HG03060 (cell line): ENCODE data around the gene PGAP1.

Source experiments
- ATAC-seq: cut with Tn5 transposase; IDR thresholded peaks from one replicate; pipeline ENCODE4 v1.9.1; 2021; ENCODE audit warnings: low read depth, moderate number of reproducible peaks; ENCODE audit not compliant: unreplicated experiment

Gene PGAP1, protein sequence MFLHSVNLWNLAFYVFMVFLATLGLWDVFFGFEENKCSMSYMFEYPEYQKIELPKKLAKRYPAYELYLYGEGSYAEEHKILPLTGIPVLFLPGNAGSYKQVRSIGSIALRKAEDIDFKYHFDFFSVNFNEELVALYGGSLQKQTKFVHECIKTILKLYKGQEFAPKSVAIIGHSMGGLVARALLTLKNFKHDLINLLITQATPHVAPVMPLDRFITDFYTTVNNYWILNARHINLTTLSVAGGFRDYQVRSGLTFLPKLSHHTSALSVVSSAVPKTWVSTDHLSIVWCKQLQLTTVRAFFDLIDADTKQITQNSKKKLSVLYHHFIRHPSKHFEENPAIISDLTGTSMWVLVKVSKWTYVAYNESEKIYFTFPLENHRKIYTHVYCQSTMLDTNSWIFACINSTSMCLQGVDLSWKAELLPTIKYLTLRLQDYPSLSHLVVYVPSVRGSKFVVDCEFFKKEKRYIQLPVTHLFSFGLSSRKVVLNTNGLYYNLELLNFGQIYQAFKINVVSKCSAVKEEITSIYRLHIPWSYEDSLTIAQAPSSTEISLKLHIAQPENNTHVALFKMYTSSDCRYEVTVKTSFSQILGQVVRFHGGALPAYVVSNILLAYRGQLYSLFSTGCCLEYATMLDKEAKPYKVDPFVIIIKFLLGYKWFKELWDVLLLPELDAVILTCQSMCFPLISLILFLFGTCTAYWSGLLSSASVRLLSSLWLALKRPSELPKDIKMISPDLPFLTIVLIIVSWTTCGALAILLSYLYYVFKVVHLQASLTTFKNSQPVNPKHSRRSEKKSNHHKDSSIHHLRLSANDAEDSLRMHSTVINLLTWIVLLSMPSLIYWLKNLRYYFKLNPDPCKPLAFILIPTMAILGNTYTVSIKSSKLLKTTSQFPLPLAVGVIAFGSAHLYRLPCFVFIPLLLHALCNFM

DNA sequence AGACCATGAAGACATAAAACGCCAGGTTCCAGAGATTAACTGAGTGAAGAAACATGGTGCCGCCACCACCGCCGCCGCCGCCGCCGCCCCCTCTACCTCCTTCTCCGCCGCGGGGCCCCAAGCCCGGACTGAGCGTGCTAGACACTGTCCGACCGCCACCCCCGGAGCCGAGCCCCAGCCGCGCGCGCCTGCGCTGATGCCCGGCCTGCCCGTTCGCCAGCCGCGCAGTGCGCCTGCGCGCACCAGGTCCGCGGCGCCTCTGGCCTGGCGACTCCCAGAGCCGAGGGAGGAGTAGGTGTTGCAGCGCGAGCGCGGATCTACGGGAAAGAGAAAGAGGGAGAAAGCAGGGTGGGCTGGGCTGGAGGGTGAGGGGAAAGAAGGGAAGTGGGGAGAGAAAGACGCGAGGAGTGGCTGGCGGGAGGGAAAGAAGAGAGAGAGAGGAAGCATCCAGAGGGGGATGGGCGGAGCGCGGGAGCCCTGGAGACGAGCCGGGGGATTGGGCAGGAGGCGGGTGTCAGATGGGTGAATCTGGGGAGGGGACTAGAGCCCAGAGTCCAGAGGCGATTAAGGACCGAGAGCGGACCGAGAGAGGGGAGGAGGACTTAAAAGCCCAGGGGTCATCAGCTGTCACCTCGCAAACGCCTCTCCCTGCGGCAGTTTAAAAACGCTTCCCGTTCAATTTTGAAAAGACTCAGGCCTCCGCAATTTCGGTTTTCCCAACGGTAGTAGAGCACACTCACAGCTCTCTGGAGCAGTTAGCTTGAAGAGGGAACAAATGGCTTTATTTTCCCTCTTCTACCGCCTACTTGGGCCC lies at the start of gene PGAP1:
TSS of gene PGAP1 (minus strand) at position 146 of the 814 bp plus-strand sequence. CDS start at position 55, 91 bp downstream.
- peak; percentile 54 for ATAC-seq

DNA sequence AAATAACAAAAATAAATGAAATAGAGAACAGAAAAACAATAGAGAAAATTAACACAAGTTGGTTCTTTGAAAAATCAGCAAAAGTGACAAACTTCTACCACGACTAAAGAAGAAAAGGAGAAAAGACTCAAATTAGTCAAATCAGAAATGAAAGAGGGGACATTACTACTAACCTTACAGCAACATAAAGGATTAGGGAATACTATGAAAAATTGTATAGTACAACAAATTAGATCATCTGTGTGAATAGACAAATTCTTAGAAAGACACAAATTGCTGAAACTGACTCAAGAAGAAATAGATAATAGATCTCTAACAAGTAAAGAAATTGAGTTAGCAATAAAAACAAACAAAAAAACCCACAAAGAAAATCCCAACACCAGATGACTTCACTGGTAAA lies 48.5 kb upstream of the PGAP1 start:
- ATAC-seq = no peak

DNA sequence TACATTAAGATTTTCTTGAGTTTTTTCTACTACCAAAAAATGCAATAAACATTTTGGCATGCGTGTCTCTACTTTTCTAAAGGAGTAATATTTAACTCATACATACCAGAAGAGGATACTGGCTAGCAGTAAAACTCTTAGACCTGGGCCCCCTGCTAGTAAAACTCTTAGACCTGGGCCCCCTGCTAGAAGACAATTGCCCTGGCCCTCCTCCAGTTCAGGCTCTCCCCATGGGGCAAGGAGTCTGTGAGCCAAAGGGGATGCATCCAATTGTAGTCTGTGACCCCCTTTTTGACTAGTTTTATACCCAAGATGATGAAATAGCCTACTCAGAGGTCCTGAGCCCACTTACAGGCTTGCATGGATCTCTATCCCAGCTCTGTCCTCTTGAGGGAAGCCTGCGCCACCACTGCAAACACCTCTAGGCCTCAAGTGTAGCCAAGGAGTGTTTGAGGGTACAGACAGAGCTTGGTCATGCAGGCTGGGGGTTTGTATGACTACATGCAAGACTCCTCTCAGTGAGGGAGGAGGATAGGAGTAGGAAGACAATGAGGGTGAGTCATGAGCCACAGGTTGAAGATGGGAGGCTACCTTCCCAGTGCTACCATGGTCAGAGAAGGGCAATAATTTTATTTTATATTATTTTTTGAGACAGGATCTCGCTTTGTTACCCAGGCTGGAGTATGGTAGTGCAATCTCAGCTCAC lies 45.2 kb upstream of the PGAP1 start:
- ATAC-seq = no peak

DNA sequence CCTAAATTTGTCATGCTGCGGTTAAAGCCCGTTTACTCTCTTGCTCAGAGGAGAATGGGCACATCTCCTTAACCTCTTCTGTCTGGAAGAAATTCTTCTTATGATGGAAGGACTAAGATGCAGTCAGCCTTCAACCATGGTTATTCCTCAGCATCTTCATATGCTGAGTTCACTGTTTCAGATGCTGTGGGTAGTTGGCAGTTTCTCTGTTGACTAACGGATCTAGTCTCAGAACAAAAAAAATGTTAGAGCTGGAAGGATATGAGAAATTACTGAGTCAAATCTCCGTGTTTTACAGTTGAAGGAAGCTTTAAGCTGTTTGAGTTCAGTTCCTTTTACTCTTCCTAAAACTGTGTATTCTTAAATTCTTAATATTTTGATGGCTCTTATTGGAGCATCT lies 43.6 kb upstream of the PGAP1 start:
- ATAC-seq = no peak

DNA sequence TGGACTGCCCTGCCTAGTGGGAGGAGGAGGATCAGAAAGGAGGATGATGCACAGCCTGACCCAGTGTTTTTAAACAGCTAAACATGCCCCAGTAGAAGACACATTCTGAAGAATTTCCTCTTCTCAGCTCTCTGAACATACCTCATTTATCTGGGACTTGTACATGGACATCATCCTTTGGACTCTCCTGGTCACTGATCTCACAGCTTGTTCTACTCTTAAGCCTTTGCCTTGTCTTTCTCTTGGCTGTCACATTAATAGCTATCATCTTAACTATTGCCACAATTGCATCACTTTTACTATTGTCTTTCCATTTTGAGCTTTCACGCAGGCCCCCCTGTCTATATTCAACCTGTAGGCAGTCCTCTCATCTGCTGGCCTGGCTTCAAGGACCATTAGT lies 42.0 kb upstream of the PGAP1 start:
- ATAC-seq = no peak

DNA sequence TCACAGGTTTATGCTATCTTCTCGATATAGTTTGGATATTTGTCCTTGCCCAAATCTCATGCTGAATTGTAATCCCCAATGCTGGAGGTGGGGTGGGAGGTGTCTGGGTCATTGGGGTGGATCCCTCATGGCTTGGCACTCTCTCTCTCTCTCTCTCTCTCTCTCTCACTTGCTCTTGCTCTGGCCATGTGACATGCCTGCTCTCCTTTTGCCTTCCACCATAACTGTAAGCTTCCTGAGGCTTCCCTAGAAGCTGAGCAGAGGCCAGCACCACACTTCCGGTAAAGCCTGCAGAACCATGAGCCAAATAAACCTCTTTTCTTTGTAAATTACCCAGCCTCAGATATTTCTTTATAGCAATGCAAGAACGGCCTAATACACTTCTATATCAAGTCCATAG lies 41.3 kb upstream of the PGAP1 start:
- no peak for ATAC-seq

DNA sequence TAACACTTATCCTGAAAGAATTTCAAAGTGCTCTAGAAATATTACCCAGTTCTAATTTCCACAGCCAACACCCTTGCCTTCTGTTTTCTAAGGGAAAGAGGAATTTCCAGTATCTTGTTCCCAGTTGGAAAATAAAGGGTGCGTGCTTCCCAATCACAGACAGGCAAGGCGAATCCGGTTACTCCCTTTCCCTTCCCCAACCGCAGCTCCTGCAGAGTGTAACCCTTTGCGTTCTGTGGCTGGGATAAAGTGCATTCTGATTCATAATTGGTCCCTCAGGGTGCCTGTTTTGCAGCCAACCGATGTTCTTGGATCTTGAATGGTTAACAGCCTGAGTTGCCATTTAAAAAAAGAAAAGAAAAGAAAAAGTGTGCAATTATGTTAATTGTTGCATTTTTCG lies 40.6 kb upstream of the PGAP1 start:
- ATAC-seq = no peak

DNA sequence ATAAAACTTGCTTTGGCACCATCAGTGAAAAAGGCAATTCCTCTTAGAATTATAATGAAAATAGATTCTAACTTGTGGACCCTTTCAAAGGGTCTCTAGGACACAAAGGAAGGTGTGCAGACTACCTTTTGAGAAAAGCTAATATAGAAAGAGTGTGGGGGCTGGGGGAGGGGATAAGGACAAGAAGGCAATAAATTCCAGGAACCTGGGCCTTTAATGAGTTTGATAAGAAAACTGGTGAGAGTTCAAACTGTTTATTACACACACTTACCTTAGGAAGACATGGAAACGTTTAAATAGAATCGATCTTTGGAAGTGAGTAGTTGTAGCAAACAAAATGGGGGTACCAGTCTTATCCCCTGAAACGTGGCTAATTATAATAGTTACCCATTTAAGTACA lies 39.6 kb upstream of the PGAP1 start:
- no peak for ATAC-seq

DNA sequence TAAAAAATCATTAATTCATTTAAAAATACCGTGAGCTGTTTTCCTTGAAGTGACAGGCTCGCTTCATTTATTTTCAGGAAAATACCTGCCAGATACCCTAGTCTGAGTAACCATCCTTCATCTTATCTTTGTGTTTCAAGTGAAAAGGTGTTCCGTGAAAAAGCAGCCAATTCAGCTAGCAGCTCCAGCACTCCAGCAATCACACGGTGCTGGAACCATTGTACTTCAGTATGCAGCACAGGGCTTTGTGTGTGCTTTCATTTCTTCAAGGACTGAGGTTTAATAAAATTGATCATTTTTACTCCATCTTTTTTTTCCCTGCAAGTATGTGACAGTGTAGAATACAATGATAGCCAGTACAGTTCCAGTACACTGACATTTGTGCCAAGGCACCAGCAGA lies 39.1 kb upstream of the PGAP1 start:
- no peak for ATAC-seq

DNA sequence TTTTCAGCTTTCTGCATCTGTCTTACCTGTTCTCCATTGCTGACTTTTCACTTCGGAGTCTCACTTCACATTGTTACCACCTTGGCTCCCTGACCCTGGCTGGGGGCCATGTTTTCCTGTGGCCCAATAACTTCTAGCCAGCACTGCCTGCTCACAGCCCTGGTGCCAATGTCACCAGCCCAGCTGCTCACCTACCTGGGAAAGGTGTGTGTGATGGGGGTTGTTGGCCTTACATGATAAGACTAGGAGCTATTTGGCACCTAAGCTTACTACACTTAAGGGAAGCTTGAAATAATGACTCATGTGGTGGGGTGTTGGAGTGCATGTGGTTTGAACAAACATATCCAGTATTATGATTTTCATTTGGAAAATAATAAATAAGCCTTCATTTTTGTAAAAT lies 37.5 kb upstream of the PGAP1 start:
- ATAC-seq = no peak

DNA sequence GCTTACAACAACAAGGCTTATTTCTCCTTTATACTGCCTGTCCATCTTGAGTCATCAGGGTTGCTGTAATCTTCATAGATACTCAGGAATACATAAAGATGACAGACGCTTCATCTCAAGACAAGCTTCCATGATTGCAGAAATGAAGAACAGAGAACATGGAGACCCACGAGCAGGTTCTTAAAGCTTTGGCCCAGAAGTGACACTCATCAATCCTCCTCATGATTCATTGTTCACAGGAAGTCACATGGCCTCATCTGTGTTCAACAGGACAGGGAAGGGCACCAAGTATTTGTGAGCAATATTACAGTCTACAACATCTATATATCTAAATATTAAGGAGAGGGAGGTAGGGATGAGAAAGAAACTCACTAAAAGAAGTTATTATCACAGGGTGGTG lies 36.5 kb upstream of the PGAP1 start:
- ATAC-seq = no peak

DNA sequence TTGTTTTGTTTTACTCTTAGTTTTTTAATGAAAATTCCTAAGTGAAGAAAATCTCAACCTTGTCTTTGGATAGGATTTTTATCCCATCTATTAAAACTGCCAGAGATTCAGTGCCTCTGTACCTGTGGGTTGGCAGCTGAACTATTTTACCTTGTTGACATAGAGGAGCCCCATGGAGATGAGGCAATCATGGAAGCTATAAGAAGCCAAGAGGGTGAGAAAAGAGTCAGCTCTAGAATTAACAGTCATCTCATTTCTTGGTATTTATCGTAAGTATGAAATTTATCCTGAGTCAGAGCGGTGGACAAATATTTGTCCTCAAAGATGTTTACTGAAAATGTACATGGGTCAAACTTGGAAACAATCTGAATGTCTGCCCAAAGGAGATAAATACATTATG lies 35.8 kb upstream of the PGAP1 start:
- no peak for ATAC-seq

DNA sequence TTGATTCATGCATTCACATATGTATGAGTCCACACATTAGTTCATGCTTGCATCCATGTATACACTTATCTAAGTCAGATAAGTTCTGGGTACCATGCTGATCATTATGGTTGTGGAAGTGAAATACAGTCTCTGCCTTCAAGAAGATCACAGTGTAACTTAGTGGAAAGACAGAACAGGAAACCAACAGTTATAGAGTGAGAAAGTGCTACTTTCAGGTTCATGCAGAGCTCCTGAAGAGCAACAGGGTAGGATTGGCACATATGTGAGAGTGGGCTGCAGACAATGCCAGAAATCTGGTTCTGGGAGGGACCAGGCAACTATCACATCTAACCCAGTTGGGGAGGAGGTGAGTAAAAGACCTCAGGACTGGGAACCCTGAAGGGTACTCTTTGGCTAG lies 35.4 kb upstream of the PGAP1 start:
- peak; percentile 83 for ATAC-seq

DNA sequence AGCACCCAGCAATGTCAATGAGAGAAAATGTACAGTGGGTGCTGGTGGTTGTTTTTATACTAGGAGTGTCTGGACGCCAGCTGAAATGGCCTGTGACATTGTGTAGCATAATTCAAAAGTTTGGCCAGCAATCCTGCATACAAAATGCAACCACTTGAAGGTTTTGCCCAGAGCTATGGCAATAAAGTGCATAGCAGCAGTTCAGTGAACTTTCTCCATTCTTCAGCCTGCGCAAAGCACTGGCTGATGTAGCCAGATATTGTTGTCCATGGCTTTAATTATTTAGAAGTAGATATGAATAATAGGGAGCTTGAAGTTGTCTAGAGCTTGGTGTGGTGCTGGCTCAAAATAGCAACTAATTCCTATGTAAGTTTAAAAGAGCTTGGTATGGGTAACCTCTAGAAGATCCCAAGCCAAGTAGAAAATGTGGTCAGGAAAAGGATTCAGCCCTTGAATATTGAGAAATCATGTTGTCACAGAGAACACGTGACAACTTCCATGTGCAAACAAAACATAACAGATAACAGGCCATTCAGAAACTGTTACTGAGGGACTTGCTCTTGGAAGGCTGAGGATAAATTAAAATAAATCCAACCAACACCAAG lies 33.3 kb upstream of the PGAP1 start:
- no peak for ATAC-seq

DNA sequence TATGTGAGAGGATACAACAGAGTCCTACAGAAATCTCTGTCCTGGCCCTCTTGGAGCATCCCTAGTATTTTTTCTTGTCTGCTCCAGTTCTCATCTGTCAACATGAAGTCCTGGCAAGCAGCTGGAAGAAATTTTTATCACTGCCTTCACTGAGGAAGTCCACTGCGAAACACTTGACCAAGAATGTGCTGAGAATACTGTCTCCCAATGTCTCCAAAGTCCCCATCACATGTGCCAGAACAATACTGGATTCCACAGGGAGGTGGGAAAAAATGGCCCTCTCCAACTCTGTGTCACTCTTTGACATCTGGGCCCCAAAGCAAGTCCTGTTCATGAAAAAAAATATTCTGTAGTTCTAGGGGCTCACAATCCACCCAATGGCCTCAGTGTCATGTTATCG lies 32.8 kb upstream of the PGAP1 start:
- no peak for ATAC-seq

DNA sequence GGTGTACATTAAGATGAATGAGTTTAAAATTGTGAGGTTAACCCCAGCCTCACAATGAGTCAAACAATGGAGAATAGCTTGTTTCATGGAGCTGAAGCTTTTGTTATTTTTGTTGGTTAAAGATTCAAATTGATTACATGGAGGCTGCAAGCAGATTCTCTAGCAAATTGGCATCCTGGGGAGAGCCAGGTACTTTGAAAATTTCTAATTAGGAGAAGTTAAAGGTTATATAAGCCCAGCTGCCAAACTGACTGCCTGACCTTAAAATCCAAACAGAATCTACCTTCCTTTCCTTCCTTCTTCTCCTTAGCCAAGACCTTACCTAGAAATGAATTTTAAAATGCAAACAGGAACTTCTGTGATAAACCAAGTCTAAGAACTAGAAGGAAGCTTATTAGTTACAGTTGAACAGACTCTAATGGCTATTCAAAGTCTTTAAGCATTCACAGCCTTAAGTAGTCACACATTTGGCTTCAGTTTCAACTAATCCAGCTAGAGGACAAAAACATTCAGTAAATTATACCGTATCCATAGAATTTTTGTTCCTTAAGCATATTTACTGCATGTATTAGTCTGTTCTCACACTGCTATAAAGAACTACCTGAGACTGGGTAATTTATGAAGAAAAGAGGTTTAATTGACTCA lies 31.5 kb upstream of the PGAP1 start:
- ATAC-seq = no peak

DNA sequence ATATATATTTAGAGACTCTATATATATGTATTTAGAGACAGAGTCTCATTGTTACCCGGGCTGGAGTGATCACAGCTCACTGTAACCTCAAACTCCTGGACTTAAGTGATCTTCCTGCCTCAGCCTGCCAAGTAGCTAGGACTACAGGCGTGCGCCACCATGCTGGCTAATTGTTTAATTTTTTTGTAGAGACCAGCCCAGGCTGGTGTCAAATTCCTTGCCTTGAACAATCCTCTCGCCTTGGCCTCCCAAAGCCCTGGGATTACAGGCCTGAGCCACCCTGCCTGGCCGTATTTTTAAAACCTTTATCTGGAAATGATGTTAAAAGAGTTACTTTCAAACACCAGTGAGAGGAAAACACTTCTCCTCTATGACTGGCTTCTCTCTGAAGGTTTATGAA lies 30.9 kb upstream of the PGAP1 start:
- ATAC-seq = no peak

DNA sequence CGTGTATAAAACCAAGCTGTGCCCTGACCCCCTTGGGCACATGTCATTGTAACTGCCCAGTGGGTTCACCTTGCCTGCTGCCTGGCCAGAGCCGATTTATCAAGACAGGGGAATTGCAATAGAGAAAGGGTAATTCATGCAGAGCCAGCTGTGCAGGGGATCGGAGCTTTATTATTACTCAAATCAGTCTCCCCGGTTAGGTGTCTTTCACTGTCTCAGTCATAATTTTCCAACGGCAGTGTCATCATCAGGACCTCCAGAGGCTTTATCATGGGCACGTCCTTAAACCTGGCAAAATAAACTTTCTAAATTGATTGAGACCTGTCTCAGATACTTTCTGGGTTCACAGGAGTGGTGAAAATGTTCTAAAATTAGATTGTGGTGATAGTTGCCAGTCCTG lies 29.6 kb upstream of the PGAP1 start:
- ATAC-seq = no peak

DNA sequence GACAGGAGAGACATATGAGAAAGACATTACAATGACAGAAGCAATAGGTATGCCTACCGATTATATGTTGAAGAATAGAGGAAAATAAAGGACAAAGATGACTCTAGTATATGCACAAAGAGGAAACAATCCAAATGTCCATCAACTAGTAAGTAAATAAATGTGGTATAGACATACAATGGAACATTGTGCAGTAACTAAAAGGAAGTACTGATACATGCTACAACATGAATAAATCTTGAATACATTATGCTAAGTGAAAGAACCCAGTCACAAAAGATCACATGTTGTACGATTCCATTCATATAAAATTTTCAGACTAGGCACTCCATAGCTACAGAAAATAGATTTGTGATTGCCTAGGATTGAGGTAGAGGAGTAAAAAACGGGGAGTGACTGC lies 28.5 kb upstream of the PGAP1 start:
- no peak for ATAC-seq
